ENCODE results near the gene RANBP3L.
"Not testable (repeated sequence)": the region's sequence is repeated elsewhere in the genome, so short reads cannot be mapped to it uniquely, and the experiment has no call there.

Gene RANBP3L

GRCh38 chr5:36301858-36302603 is at the start of gene RANBP3L:
RANBP3L (minus strand) TSS chr5:36301902; CDS start chr5:36301416, 486 bp downstream.
- DNase-seq = peak in 3 of 56 donors; percentile 9 to 36 (median 21)

- no peak for DNase-seq
Measured at GRCh38 chr5:36346896-36347690, 45.4 kb upstream of the RANBP3L start.

- no peak for DNase-seq
Measured at GRCh38 chr5:36344899-36345298, 43.2 kb upstream of the RANBP3L start.

- DNase-seq = not testable (repeated sequence)
Measured at GRCh38 chr5:36341720-36342119, 40.0 kb upstream of the RANBP3L start.

- no peak for DNase-seq
Measured at GRCh38 chr5:36337597-36337996, 35.9 kb upstream of the RANBP3L start.

GRCh38 chr5:36334315-36334714 is 32.6 kb upstream of the RANBP3L start:
- DNase-seq = no peak

- not testable (repeated sequence) for DNase-seq
Measured at GRCh38 chr5:36332720-36333119, 31.0 kb upstream of the RANBP3L start.

- DNase-seq = no peak
Measured at GRCh38 chr5:36325196-36325595, 23.5 kb upstream of the RANBP3L start.

- DNase-seq = peak in 3 of 56 donors; percentile 1 to 24 (median 5)
Measured at GRCh38 chr5:36323926-36324781, 22.5 kb upstream of the RANBP3L start.

GRCh38 chr5:36312953-36313672 is 11.4 kb upstream of the RANBP3L start:
- no peak for DNase-seq

GRCh38 chr5:36311956-36312355 is 10.3 kb upstream of the RANBP3L start:
- no peak for DNase-seq

- DNase-seq = no peak
Measured at GRCh38 chr5:36310138-36310537, 8.4 kb upstream of the RANBP3L start.

GRCh38 chr5:36305571-36306326 is 4.0 kb upstream of the RANBP3L start:
- peak in 28 of 56 donors; percentile 5 to 68 (median 29) for DNase-seq

GRCh38 chr5:36304095-36304805 is 2.5 kb upstream of the RANBP3L start:
- no peak for DNase-seq

- no peak for DNase-seq
Measured at GRCh38 chr5:36300927-36301540, 668 bp downstream of the RANBP3L start.

- DNase-seq = no peak
Measured at GRCh38 chr5:36300191-36300926, 1.3 kb downstream of the RANBP3L start.

GRCh38 chr5:36298552-36298951 is 3.1 kb downstream of the RANBP3L start:
- no peak for DNase-seq

GRCh38 chr5:36297653-36298052 is 4.0 kb downstream of the RANBP3L start:
- DNase-seq = no peak
